Measurements from ENCODE around the gene CFAP52. TPM values are rescaled to one million over a fixed set of nuclear protein-coding genes. Genes with fewer than 3 reads are reported as not detected.

Gene CFAP52
- total and polyA plus RNA-seq, 2 of the 8 experiments (the other 6 are each of a cell fraction or from before 2014, with no cell fraction given): 0.11 TPM; not detected in 1

DNA sequence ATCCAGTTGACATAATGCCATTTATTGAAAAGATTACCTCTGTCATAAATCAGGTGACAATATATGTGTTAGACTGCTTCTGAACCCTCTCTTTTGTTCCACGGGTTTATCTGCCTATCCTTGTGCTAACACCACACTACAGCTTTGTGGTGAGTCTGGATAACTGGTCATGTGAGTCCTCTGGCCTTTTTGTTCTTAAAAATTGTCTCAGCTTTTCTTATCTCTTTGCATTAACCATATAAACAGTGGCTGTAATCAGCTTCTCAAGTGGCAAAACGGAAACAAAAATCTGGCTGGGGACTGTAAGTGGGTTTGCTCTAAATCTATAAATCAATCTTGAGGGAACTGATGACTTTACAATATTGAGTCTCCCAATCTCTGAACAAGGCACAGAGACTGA, 45.4 kb upstream of the CFAP52 start (continued):
- TF ChIP-seq, protein P1, sequence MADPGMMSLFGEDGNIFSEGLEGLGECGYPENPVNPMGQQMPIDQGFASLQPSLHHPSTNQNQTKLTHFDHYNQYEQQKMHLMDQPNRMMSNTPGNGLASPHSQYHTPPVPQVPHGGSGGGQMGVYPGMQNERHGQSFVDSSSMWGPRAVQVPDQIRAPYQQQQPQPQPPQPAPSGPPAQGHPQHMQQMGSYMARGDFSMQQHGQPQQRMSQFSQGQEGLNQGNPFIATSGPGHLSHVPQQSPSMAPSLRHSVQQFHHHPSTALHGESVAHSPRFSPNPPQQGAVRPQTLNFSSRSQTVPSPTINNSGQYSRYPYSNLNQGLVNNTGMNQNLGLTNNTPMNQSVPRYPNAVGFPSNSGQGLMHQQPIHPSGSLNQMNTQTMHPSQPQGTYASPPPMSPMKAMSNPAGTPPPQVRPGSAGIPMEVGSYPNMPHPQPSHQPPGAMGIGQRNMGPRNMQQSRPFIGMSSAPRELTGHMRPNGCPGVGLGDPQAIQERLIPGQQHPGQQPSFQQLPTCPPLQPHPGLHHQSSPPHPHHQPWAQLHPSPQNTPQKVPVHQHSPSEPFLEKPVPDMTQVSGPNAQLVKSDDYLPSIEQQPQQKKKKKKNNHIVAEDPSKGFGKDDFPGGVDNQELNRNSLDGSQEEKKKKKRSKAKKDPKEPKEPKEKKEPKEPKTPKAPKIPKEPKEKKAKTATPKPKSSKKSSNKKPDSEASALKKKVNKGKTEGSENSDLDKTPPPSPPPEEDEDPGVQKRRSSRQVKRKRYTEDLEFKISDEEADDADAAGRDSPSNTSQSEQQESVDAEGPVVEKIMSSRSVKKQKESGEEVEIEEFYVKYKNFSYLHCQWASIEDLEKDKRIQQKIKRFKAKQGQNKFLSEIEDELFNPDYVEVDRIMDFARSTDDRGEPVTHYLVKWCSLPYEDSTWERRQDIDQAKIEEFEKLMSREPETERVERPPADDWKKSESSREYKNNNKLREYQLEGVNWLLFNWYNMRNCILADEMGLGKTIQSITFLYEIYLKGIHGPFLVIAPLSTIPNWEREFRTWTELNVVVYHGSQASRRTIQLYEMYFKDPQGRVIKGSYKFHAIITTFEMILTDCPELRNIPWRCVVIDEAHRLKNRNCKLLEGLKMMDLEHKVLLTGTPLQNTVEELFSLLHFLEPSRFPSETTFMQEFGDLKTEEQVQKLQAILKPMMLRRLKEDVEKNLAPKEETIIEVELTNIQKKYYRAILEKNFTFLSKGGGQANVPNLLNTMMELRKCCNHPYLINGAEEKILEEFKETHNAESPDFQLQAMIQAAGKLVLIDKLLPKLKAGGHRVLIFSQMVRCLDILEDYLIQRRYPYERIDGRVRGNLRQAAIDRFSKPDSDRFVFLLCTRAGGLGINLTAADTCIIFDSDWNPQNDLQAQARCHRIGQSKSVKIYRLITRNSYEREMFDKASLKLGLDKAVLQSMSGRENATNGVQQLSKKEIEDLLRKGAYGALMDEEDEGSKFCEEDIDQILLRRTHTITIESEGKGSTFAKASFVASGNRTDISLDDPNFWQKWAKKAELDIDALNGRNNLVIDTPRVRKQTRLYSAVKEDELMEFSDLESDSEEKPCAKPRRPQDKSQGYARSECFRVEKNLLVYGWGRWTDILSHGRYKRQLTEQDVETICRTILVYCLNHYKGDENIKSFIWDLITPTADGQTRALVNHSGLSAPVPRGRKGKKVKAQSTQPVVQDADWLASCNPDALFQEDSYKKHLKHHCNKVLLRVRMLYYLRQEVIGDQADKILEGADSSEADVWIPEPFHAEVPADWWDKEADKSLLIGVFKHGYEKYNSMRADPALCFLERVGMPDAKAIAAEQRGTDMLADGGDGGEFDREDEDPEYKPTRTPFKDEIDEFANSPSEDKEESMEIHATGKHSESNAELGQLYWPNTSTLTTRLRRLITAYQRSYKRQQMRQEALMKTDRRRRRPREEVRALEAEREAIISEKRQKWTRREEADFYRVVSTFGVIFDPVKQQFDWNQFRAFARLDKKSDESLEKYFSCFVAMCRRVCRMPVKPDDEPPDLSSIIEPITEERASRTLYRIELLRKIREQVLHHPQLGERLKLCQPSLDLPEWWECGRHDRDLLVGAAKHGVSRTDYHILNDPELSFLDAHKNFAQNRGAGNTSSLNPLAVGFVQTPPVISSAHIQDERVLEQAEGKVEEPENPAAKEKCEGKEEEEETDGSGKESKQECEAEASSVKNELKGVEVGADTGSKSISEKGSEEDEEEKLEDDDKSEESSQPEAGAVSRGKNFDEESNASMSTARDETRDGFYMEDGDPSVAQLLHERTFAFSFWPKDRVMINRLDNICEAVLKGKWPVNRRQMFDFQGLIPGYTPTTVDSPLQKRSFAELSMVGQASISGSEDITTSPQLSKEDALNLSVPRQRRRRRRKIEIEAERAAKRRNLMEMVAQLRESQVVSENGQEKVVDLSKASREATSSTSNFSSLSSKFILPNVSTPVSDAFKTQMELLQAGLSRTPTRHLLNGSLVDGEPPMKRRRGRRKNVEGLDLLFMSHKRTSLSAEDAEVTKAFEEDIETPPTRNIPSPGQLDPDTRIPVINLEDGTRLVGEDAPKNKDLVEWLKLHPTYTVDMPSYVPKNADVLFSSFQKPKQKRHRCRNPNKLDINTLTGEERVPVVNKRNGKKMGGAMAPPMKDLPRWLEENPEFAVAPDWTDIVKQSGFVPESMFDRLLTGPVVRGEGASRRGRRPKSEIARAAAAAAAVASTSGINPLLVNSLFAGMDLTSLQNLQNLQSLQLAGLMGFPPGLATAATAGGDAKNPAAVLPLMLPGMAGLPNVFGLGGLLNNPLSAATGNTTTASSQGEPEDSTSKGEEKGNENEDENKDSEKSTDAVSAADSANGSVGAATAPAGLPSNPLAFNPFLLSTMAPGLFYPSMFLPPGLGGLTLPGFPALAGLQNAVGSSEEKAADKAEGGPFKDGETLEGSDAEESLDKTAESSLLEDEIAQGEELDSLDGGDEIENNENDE (IDR thresholded peaks at IDR 0.05; ENCODE audit: insufficient replicate concordance, low read length): no peak
- TF ChIP-seq, protein P2, sequence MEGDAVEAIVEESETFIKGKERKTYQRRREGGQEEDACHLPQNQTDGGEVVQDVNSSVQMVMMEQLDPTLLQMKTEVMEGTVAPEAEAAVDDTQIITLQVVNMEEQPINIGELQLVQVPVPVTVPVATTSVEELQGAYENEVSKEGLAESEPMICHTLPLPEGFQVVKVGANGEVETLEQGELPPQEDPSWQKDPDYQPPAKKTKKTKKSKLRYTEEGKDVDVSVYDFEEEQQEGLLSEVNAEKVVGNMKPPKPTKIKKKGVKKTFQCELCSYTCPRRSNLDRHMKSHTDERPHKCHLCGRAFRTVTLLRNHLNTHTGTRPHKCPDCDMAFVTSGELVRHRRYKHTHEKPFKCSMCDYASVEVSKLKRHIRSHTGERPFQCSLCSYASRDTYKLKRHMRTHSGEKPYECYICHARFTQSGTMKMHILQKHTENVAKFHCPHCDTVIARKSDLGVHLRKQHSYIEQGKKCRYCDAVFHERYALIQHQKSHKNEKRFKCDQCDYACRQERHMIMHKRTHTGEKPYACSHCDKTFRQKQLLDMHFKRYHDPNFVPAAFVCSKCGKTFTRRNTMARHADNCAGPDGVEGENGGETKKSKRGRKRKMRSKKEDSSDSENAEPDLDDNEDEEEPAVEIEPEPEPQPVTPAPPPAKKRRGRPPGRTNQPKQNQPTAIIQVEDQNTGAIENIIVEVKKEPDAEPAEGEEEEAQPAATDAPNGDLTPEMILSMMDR (IDR thresholded peaks at IDR 0.05; ENCODE audit: control extremely low read depth in 1 of 3, insufficient read depth in 1 of 3, low read depth in 1 of 3, low read length in 3 of 3): no peak
- no peak for TF ChIP-seq TBP (IDR thresholded peaks at IDR 0.05; ENCODE audit: low read depth, low read length)

Data from H1 (cell line).